GM21515 (cell line): Measurements from ENCODE around the gene MINK1.
"Not testable (repeated sequence)": the region's sequence is repeated elsewhere in the genome, so short reads cannot be mapped to it uniquely, and the experiment has no call there.

Experiments
- ATAC-seq: cut with Tn5 transposase; IDR thresholded peaks from one replicate; pipeline ENCODE4 v1.9.1; 2021; ENCODE audit not compliant: unreplicated experiment

Gene MINK1

GRCh38 chr17:4843321-4844000 is 10.3 kb downstream of the MINK1 start:
- ATAC-seq: no peak

GRCh38 chr17:4845118-4845517 is 12.0 kb downstream of the MINK1 start:
- no peak for ATAC-seq

- no peak for ATAC-seq
These were observed 13.7 kb downstream of the MINK1 start for GRCh38 chr17:4846635-4847390.

- no peak for ATAC-seq
These were observed 15.9 kb downstream of the MINK1 start for GRCh38 chr17:4849011-4849536.

GRCh38 chr17:4850246-4850645 is 17.1 kb downstream of the MINK1 start:
- ATAC-seq: no peak

- ATAC-seq: no peak
These were observed 17.9 kb downstream of the MINK1 start for GRCh38 chr17:4851084-4851483.

- ATAC-seq: no peak
These were observed 19.5 kb downstream of the MINK1 start for GRCh38 chr17:4852567-4853207.

GRCh38 chr17:4853208-4853671 is 20.1 kb downstream of the MINK1 start:
- ATAC-seq: no peak

GRCh38 chr17:4854111-4854681 is 21.1 kb downstream of the MINK1 start:
- no peak for ATAC-seq

- ATAC-seq: no peak
These were observed 23.3 kb downstream of the MINK1 start for GRCh38 chr17:4856271-4856936.

GRCh38 chr17:4856937-4857314 is 23.8 kb downstream of the MINK1 start:
- no peak for ATAC-seq

GRCh38 chr17:4857347-4857746 is 24.2 kb downstream of the MINK1 start:
- not testable (repeated sequence) for ATAC-seq

- no peak for ATAC-seq
These were observed 25.1 kb downstream of the MINK1 start for GRCh38 chr17:4858068-4858881.

GRCh38 chr17:4858882-4859260 is 25.7 kb downstream of the MINK1 start:
- ATAC-seq: no peak

- no peak for ATAC-seq
These were observed 26.9 kb downstream of the MINK1 start for GRCh38 chr17:4859816-4860625.

- no peak for ATAC-seq
These were observed 27.5 kb downstream of the MINK1 start for GRCh38 chr17:4860651-4861050.

- no peak for ATAC-seq
These were observed 27.9 kb downstream of the MINK1 start for GRCh38 chr17:4861052-4861451.

GRCh38 chr17:4862720-4863119 is 29.6 kb downstream of the MINK1 start:
- ATAC-seq: no peak

GRCh38 chr17:4863321-4863720 is 30.2 kb downstream of the MINK1 start:
- no peak for ATAC-seq
